HCT116 (cell line): Measurements from ENCODE around the gene ZBTB21. TPM values are rescaled to one million over a fixed set of nuclear protein-coding genes. Genes with fewer than 3 reads are reported as not detected.

Source experiments
- ATAC-seq: fragments of 200-7000 bp; cut with Tn5 transposase; 2 replicates; pipeline ENCODE4 v1.9.1; 2020; ENCODE audit warnings: mild to moderate bottlenecking, moderate library complexity
- BruUV-seq: library from RNA; stranded (reverse); fragments of 400-500 nt; replicated peaks from 2 replicates; lab custom pipeline; 2021; lab: Mats Ljungman, UMichigan
- CTCF ChIA-PET: fragments of 300-600 bp; sonication (Branson Sonifier 250); formaldehyde crosslinking; loops from one replicate; lab custom pipeline; 2021; ENCODE audit warnings: antibody characterized with exemption; lab: Charles Lee
- POLR2A ChIA-PET: fragments of 300-600, 350-600 bp; sonication (Branson Sonifier 250); formaldehyde crosslinking; loops from one replicate; lab custom pipeline; 2021; ENCODE audit warnings: antibody characterized with exemption; lab: Charles Lee
- RAD21 ChIA-PET, 2 experiments: fragments of 300-600 bp; sonication (Branson Sonifier 250); formaldehyde crosslinking; loops; one replicate each; lab custom pipeline; 2023; ENCODE audit warnings: low total read pairs in 2 of 2; ENCODE audit not compliant: uncharacterized antibody in 2 of 2, unreplicated experiment in 2 of 2, low non-redundant PET in 1 of 2; lab: Charles Lee
- DNase-seq: peaks from one replicate; pipeline ENCODE4 v3.0.0-alpha.2; 2010; ENCODE audit warnings: low read depth, low spot score
- H2AFZ ChIP-seq: fragments of 200-600 bp; shearing (Covaris generic), sonication (generic); 2 replicates; pipeline ENCODE4 v1.6.1; 2017; ENCODE audit warnings: low read depth, mixed run types, mixed read lengths, antibody characterized with exemption, low read length; ENCODE audit not compliant: poor library complexity, severe bottlenecking
- H3K27ac ChIP-seq: 2 replicates; pipeline ENCODE4 v1.5.1; 2012; ENCODE audit warnings: low read depth, low read length
- H3K27me3 ChIP-seq: fragments of 200-600 bp; sonication (generic); 2 replicates; pipeline ENCODE4 v1.6.1; 2016; ENCODE audit warnings: mixed run types, low read length, mixed read lengths; ENCODE audit not compliant: insufficient read depth
- H3K36me3 ChIP-seq, 2 experiments: fragments of 200-500 bp in 1 of 2; fragments of 200-600 bp in 1 of 2; sonication (Bioruptor generic) in 1 of 2; sonication (generic) in 1 of 2; 2 replicates each; pipeline versions ENCODE4 v1.5.1 to v1.6.1; 2014 to 2016; ENCODE audit warnings: low read length in 2 of 2, inconsistent platforms in 1 of 2, mixed read lengths in 1 of 2, mixed run types in 1 of 2; ENCODE audit not compliant: insufficient read depth in 2 of 2, control insufficient read depth in 1 of 2
- H3K4me1 ChIP-seq, 2 experiments: fragments of 200-600 bp in 1 of 2; sonication (generic) in 1 of 2; 2 replicates each; pipeline versions ENCODE4 v1.5.1 to v1.6.1; 2012 to 2017; ENCODE audit warnings: low read length in 2 of 2, inconsistent platforms in 1 of 2, mild to moderate bottlenecking in 1 of 2, mixed read lengths in 1 of 2, mixed run types in 1 of 2, moderate library complexity in 1 of 2; ENCODE audit not compliant: insufficient read depth in 2 of 2, control insufficient read depth in 1 of 2
- H3K4me2 ChIP-seq: fragments of 200-600 bp; sonication (generic); 2 replicates; pipeline ENCODE4 v1.6.1; 2017; ENCODE audit warnings: mixed run types, low read length, mixed read lengths
- H3K4me3 ChIP-seq, 2 experiments: fragments of 200-600 bp in 1 of 2; sonication (generic) in 1 of 2; replicated peaks in 1 of 2; 2 replicates each; pipeline ENCODE4 v1.5.1; 2011 to 2016; ENCODE audit warnings: low read length in 2 of 2, control low read depth in 1 of 2, low read depth in 1 of 2, mild to moderate bottlenecking in 1 of 2, mixed read lengths in 1 of 2, mixed run types in 1 of 2
- H3K79me2 ChIP-seq: fragments of 200-600 bp; sonication (generic); 2 replicates; pipeline ENCODE4 v1.6.1; 2017; ENCODE audit warnings: mild to moderate bottlenecking, mixed run types, low read length, moderate library complexity, mixed read lengths; ENCODE audit not compliant: insufficient read depth
- H3K9ac ChIP-seq: fragments of 200-600 bp; sonication (generic); 2 replicates; pipeline ENCODE4 v1.6.1; 2016; ENCODE audit warnings: low read length, mixed read lengths
- H3K9me2 ChIP-seq: fragments of 200-600 bp; sonication (generic), shearing (Covaris generic); 2 replicates; pipeline ENCODE4 v1.6.1; 2017; ENCODE audit warnings: mixed run types, mild to moderate bottlenecking, moderate library complexity; ENCODE audit not compliant: insufficient read depth
- H3K9me3 ChIP-seq, 2 experiments: fragments of 200-500 bp in 1 of 2; fragments of 200-600 bp in 1 of 2; sonication (Bioruptor generic) in 1 of 2; sonication (generic) in 1 of 2; 2 replicates each; pipeline ENCODE4 v1.6.1; 2014 to 2017; ENCODE audit warnings: low read length in 2 of 2, mixed read lengths in 2 of 2, inconsistent platforms in 1 of 2, low read depth in 1 of 2, mild to moderate bottlenecking in 1 of 2, mixed run types in 1 of 2, moderate library complexity in 1 of 2; ENCODE audit not compliant: control insufficient read depth in 1 of 2, insufficient read depth in 1 of 2
- H4K20me1 ChIP-seq: fragments of 200-600 bp; sonication (generic), shearing (Covaris generic); 2 replicates; pipeline ENCODE4 v1.6.1; 2017; ENCODE audit warnings: mixed run types, mild to moderate bottlenecking, moderate library complexity; ENCODE audit not compliant: insufficient read depth
- EGR1 ChIP-seq: IDR thresholded peaks from 2 replicates; pipeline ENCODE4 v1.6.1; 2012; ENCODE audit warnings: low read depth
- ELF1 ChIP-seq: IDR thresholded peaks from 2 replicates; pipeline ENCODE4 v1.6.1; 2012; ENCODE audit warnings: low read depth, borderline replicate concordance
- EZH2 ChIP-seq: fragments of 200-600 bp; sonication (generic); IDR thresholded peaks from 2 replicates; pipeline ENCODE4 v1.6.1; 2017; ENCODE audit warnings: antibody characterized with exemption, mixed run types
- EZH2phosphoT487 ChIP-seq: fragments of 200-600 bp; IDR thresholded peaks from 2 replicates; pipeline ENCODE4 v1.6.1; 2018; ENCODE audit warnings: antibody characterized with exemption, borderline replicate concordance
- FOSL1 ChIP-seq: IDR thresholded peaks from 2 replicates; pipeline ENCODE4 v1.6.1; 2012; ENCODE audit warnings: low read depth
- POLR2AphosphoS5 ChIP-seq: IDR thresholded peaks from 2 replicates; pipeline ENCODE4 v1.6.1; 2011; ENCODE audit warnings: mild to moderate bottlenecking, low read depth, low read length, moderate library complexity
- RAD21 ChIP-seq: IDR thresholded peaks from 2 replicates; pipeline ENCODE4 v1.6.1; 2012; ENCODE audit warnings: low read depth, mild to moderate bottlenecking
- SRF ChIP-seq: IDR thresholded peaks from 2 replicates; pipeline ENCODE4 v1.6.1; 2012; ENCODE audit warnings: low read depth
- TCF7L2 ChIP-seq: IDR thresholded peaks from 2 replicates; pipeline ENCODE4 v1.7.0; 2011; ENCODE audit warnings: borderline replicate concordance, inconsistent platforms; ENCODE audit not compliant: insufficient read depth, insufficient read length; ENCODE audit errors: extremely low read depth
- YY1 ChIP-seq: IDR thresholded peaks from 2 replicates; pipeline ENCODE4 v1.6.1; 2011; ENCODE audit warnings: low read length, low read depth, moderate library complexity, mild to moderate bottlenecking; ENCODE audit not compliant: insufficient replicate concordance; ENCODE audit errors: extremely low read depth
- ZBTB33 ChIP-seq: IDR thresholded peaks from 2 replicates; pipeline ENCODE4 v1.6.1; 2011; ENCODE audit warnings: mild to moderate bottlenecking, low read length, moderate library complexity; ENCODE audit not compliant: insufficient replicate concordance; ENCODE audit errors: extremely low read depth
- ZFX ChIP-seq: fragments of 450-650 bp; IDR thresholded peaks from 2 replicates; pipeline ENCODE4 v1.6.1; 2017
- intact Hi-C: fragments of 100-400 bp; cut with micrococcal nuclease; formaldehyde crosslinking; loops from 2 replicates; pipeline ENCODE4 v1.10.0; 2022
- total RNA-seq: library from RNA; stranded (reverse); gene quantifications from one replicate; pipeline ENCODE4 v1.2.1, GENCODE V29; 2021; ENCODE audit not compliant: unreplicated experiment
- TF ChIP-seq, protein P1 (sequence below): IDR thresholded peaks from 2 replicates; pipeline ENCODE4 v1.6.1; 2012; ENCODE audit warnings: low read depth
- TF ChIP-seq, protein P2 (sequence below): IDR thresholded peaks from 2 replicates; pipeline ENCODE4 v1.6.1; 2012

ZBTB21 gene
- total RNA-seq, 1 experiment from 2014 or later: 28.7 TPM

DNA sequence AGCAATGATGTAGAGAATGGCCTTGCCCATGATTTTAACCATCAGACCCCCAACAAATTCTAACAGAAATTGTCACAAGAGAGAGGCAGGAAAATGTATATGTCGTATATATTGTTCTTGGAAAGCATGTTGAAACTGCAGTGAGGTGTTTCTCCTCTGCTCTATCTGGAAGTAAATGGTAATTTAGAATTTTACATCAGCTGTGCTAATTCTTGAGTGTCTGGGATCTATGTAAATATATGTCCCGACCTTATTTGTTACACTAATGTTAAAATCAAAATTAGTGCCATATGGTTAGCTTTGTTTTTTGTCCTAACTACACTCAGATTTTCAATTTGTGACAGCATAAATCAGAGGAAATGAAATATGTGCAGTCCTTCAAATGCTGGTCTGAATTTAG, 20.5 kb downstream of the ZBTB21 start:
- H3K36me3 ChIP-seq: peaks cover 18 to 19% of the 10 kb centered on the region in 2 experiments; a peak in 3 of 4 replicates
- BruUV-seq: no TSS peak
- no peak overlapping the region for H2AFZ ChIP-seq
- intact Hi-C loops: no loop called here
- no peaks in the 10 kb centered on the region for H3K9me3 ChIP-seq
- H3K4me3 ChIP-seq: no peak overlapping the region
- DNase-seq (no peak), ATAC-seq (no peak)
- H3K27me3 ChIP-seq: no peaks in the 10 kb centered on the region
- H3K4me2 ChIP-seq: no peak overlapping the region
- H4K20me1 ChIP-seq: no peaks in the 10 kb centered on the region
- H3K9ac ChIP-seq: no peak overlapping the region
- RAD21 ChIA-PET: no interaction called here
- TF ChIP-seq SRF (no peak), FOSL1 (no peak)
- TF ChIP-seq, all 23 proteins: peak for 0
- no peaks in the 10 kb centered on the region for H3K4me1 ChIP-seq
- H3K9me2 ChIP-seq: no peaks in the 10 kb centered on the region
- ChIA-PET POLR2A (no interaction called here), CTCF (no interaction called here)
- H3K79me2 ChIP-seq: no peaks in the 10 kb centered on the region
- no peak overlapping the region for H3K27ac ChIP-seq

- H3K36me3 ChIP-seq: peaks cover 3 to 9% of the 10 kb centered on the region in 2 experiments; a peak in 3 of 4 replicates
- no peaks in the 10 kb centered on the region for H3K4me1 ChIP-seq
- no peak overlapping the region for H3K9ac ChIP-seq
- no peaks in the 10 kb centered on the region for H3K79me2 ChIP-seq
- no peaks in the 10 kb centered on the region for H3K9me3 ChIP-seq
- BruUV-seq: no TSS peak
- RAD21 ChIA-PET: no interaction called here
- H4K20me1 ChIP-seq: no peaks in the 10 kb centered on the region
- H3K27me3 ChIP-seq: no peaks in the 10 kb centered on the region
- no peak overlapping the region for H3K4me2 ChIP-seq
- no peak overlapping the region for H3K27ac ChIP-seq
- intact Hi-C loops: no loop called here
- POLR2A ChIA-PET: no interaction called here
- H2AFZ ChIP-seq: no peak overlapping the region
- H3K9me2 ChIP-seq: no peaks in the 10 kb centered on the region
- TF ChIP-seq EZH2: no peak
- no peak for TF ChIP-seq ZBTB33
- TF ChIP-seq, protein P1, sequence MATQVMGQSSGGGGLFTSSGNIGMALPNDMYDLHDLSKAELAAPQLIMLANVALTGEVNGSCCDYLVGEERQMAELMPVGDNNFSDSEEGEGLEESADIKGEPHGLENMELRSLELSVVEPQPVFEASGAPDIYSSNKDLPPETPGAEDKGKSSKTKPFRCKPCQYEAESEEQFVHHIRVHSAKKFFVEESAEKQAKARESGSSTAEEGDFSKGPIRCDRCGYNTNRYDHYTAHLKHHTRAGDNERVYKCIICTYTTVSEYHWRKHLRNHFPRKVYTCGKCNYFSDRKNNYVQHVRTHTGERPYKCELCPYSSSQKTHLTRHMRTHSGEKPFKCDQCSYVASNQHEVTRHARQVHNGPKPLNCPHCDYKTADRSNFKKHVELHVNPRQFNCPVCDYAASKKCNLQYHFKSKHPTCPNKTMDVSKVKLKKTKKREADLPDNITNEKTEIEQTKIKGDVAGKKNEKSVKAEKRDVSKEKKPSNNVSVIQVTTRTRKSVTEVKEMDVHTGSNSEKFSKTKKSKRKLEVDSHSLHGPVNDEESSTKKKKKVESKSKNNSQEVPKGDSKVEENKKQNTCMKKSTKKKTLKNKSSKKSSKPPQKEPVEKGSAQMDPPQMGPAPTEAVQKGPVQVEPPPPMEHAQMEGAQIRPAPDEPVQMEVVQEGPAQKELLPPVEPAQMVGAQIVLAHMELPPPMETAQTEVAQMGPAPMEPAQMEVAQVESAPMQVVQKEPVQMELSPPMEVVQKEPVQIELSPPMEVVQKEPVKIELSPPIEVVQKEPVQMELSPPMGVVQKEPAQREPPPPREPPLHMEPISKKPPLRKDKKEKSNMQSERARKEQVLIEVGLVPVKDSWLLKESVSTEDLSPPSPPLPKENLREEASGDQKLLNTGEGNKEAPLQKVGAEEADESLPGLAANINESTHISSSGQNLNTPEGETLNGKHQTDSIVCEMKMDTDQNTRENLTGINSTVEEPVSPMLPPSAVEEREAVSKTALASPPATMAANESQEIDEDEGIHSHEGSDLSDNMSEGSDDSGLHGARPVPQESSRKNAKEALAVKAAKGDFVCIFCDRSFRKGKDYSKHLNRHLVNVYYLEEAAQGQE: no peak
- TF ChIP-seq EZH2phosphoT487: no peak
- TF ChIP-seq RAD21: no peak
- TF ChIP-seq, protein P2, sequence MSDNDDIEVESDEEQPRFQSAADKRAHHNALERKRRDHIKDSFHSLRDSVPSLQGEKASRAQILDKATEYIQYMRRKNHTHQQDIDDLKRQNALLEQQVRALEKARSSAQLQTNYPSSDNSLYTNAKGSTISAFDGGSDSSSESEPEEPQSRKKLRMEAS: no peak
- TF ChIP-seq ELF1: no peak
- TF ChIP-seq FOSL1: no peak
- TF ChIP-seq ZFX: no peak
- no peak for TF ChIP-seq TCF7L2
- TF ChIP-seq EGR1: no peak
- TF ChIP-seq YY1: no peak
- TF ChIP-seq POLR2AphosphoS5: no peak
- H3K4me3 ChIP-seq: no peak overlapping the region
- DNase-seq: no peak
- ATAC-seq: no peak
- CTCF ChIA-PET: no interaction called here
These were observed 22.9 kb downstream of the ZBTB21 start for GRCh38 chr21:41987310-41987709.
